H1 (cell line): Measurements from ENCODE around the gene RAI14. TPM values are rescaled to one million over a fixed set of nuclear protein-coding genes. Genes with fewer than 3 reads are reported as not detected.

ENCODE experiments used
- CTCF ChIA-PET: fragments of 300-600 bp; sonication (Branson Sonifier 250); formaldehyde crosslinking; loops from one replicate; lab custom pipeline; 2021; ENCODE audit not compliant: partially characterized antibody; lab: Charles Lee
- POLR2A ChIA-PET: fragments of 300-600 bp; sonication (Branson Sonifier 250); formaldehyde crosslinking; loops from one replicate; lab custom pipeline; 2021; ENCODE audit warnings: inconsistent platforms; ENCODE audit not compliant: partially characterized antibody; lab: Charles Lee
- DNase-seq, 2 experiments: peaks; one replicate each; pipeline versions ENCODE4 v3.0.0 to v3.0.0-alpha.2; 2010 to 2022; ENCODE audit warnings: low spot score in 2 of 2, low read depth in 1 of 2, mixed read lengths in 1 of 2
- FAIRE-seq: peaks from 2 replicates; lab custom pipeline; 2011; peaks lifted over from hg19 to GRCh38; lab: Jason Lieb, UNC
- H2AFZ ChIP-seq: 2 replicates; pipeline ENCODE4 v1.8.1; 2012; ENCODE audit warnings: low read length, inconsistent platforms
- H2AK5ac ChIP-seq: 2 replicates; pipeline ENCODE4 v1.6.1; 2013; ENCODE audit warnings: low read depth, low read length
- H2BK120ac ChIP-seq: replicated peaks from 2 replicates; pipeline ENCODE3; 2013; ENCODE audit warnings: low read depth, low read length, inconsistent platforms
- H2BK12ac ChIP-seq: 2 replicates; pipeline ENCODE4 v1.6.1; 2013; ENCODE audit warnings: low read depth, low read length
- H2BK15ac ChIP-seq: 2 replicates; pipeline ENCODE4 v1.6.1; 2013; ENCODE audit warnings: low read length
- H2BK20ac ChIP-seq: 2 replicates; pipeline ENCODE4 v1.6.1; 2013; ENCODE audit warnings: low read length
- H2BK5ac ChIP-seq: 2 replicates; pipeline ENCODE4 v1.6.1; 2013; ENCODE audit warnings: low read depth, low read length
- H3K14ac ChIP-seq: 2 replicates; pipeline ENCODE4 v1.6.1; 2013; ENCODE audit warnings: inconsistent platforms; ENCODE audit not compliant: insufficient read length
- H3K18ac ChIP-seq: 2 replicates; pipeline ENCODE4 v1.6.1; 2013; ENCODE audit warnings: low read length; ENCODE audit errors: extremely low read depth
- H3K23ac ChIP-seq: 2 replicates; pipeline ENCODE4 v1.6.1; 2013; ENCODE audit warnings: inconsistent platforms; ENCODE audit not compliant: insufficient read length
- H3K23me2 ChIP-seq: 2 replicates; pipeline ENCODE4 v1.6.1; 2013; ENCODE audit warnings: low read depth, low read length
- H3K27ac ChIP-seq: 2 replicates; pipeline ENCODE4 v1.6.1; 2011; ENCODE audit warnings: low read depth, low read length, inconsistent platforms
- H3K27me3 ChIP-seq, 4 experiments: replicated peaks in 1 of 4; 1 replicate in 1 of 4; 2 replicates in 3 of 4; pipeline versions ENCODE4 v1.6.1 to v1.8.1; 2011 to 2013; ENCODE audit warnings: low read length in 3 of 4, mild to moderate bottlenecking in 3 of 4, inconsistent platforms in 2 of 4, mixed read lengths in 2 of 4, moderate library complexity in 1 of 4; ENCODE audit not compliant: control insufficient read depth in 3 of 4, insufficient read depth in 3 of 4; ENCODE audit errors: extremely low read depth in 1 of 4
- H3K36me3 ChIP-seq, 4 experiments: 2 replicates each; pipeline versions ENCODE4 v1.6.1 to v1.8.1; 2011 to 2013; ENCODE audit warnings: mild to moderate bottlenecking in 4 of 4, low read length in 3 of 4, moderate library complexity in 2 of 4, control low read depth in 1 of 4, inconsistent platforms in 1 of 4; ENCODE audit not compliant: insufficient read depth in 4 of 4, control insufficient read depth in 2 of 4
- H3K4ac ChIP-seq: replicated peaks from 2 replicates; pipeline ENCODE3; 2013; ENCODE audit warnings: low read length, low read depth, mixed read lengths, inconsistent platforms; ENCODE audit not compliant: insufficient read length
- H3K4me1 ChIP-seq, 4 experiments: replicated peaks in 1 of 4; 1 replicate in 1 of 4; 2 replicates in 3 of 4; pipeline versions ENCODE4 v1.6.1 to v1.8.1; 2011 to 2013; ENCODE audit warnings: low read length in 3 of 4, inconsistent platforms in 2 of 4, mixed read lengths in 1 of 4; ENCODE audit not compliant: insufficient read depth in 4 of 4, control insufficient read depth in 3 of 4
- H3K4me2 ChIP-seq, 2 experiments: 2 replicates each; pipeline versions ENCODE4 v1.6.1 to v1.8.1; 2011 to 2013; ENCODE audit warnings: low read depth in 2 of 2, low read length in 2 of 2, control low read depth in 1 of 2, inconsistent platforms in 1 of 2, mild to moderate bottlenecking in 1 of 2; ENCODE audit not compliant: insufficient read depth in 1 of 2
- H3K4me3 ChIP-seq, 4 experiments: fragments of 200-600, 300-600 bp in 1 of 4; sonication (generic), shearing (Covaris generic), sonication (Bioruptor Twin) in 1 of 4; 2 replicates each; pipeline versions ENCODE4 v1.5.1 to v1.8.1; 2011 to 2016; ENCODE audit warnings: low read length in 4 of 4, low read depth in 3 of 4, control low read depth in 2 of 4, inconsistent platforms in 2 of 4, mild to moderate bottlenecking in 2 of 4, mixed read lengths in 1 of 4, moderate library complexity in 1 of 4; ENCODE audit not compliant: insufficient read depth in 2 of 4; ENCODE audit errors: extremely low read depth in 1 of 4
- H3K56ac ChIP-seq: replicated peaks from 2 replicates; pipeline ENCODE3; 2013; ENCODE audit warnings: low read depth, mild to moderate bottlenecking, mixed read lengths, low read length, inconsistent platforms; ENCODE audit not compliant: insufficient read length
- H3K79me1 ChIP-seq: 2 replicates; pipeline ENCODE4 v1.6.1; 2013; ENCODE audit warnings: low read depth, low read length, control low read depth
- H3K79me2 ChIP-seq, 2 experiments: 2 replicates each; pipeline versions ENCODE4 v1.6.1 to v1.8.1; 2012 to 2013; ENCODE audit warnings: low read length in 2 of 2, mild to moderate bottlenecking in 2 of 2, inconsistent platforms in 1 of 2; ENCODE audit not compliant: insufficient read depth in 2 of 2, control insufficient read depth in 1 of 2
- H3K9ac ChIP-seq, 4 experiments: replicated peaks in 1 of 4; 1 replicate in 1 of 4; 2 replicates in 3 of 4; pipeline versions ENCODE4 v1.6.1 to v1.8.1; 2011 to 2013; ENCODE audit warnings: low read depth in 3 of 4, low read length in 3 of 4, control low read depth in 2 of 4, mild to moderate bottlenecking in 2 of 4, moderate library complexity in 2 of 4, inconsistent platforms in 1 of 4; ENCODE audit errors: extremely low read depth in 1 of 4
- H3K9me3 ChIP-seq, 2 experiments: 2 replicates each; pipeline versions ENCODE4 v1.6.1 to v1.8.1; 2012 to 2013; ENCODE audit warnings: mild to moderate bottlenecking in 2 of 2, moderate library complexity in 2 of 2, control low read depth in 1 of 2, inconsistent platforms in 1 of 2, low read depth in 1 of 2, low read length in 1 of 2, mixed read lengths in 1 of 2; ENCODE audit not compliant: insufficient read depth in 2 of 2
- H4K20me1 ChIP-seq, 2 experiments: replicated peaks in 1 of 2; 2 replicates each; pipeline versions ENCODE3 to v1.8.1; 2011 to 2013; ENCODE audit warnings: inconsistent platforms in 2 of 2, low read length in 2 of 2, mild to moderate bottlenecking in 1 of 2; ENCODE audit not compliant: insufficient read depth in 2 of 2, control insufficient read depth in 1 of 2
- H4K5ac ChIP-seq: 2 replicates; pipeline ENCODE4 v1.6.1; 2013; ENCODE audit warnings: low read length, low read depth, mixed read lengths, inconsistent platforms; ENCODE audit not compliant: insufficient read length
- H4K8ac ChIP-seq: 2 replicates; pipeline ENCODE4 v1.8.0; 2013; ENCODE audit warnings: mild to moderate bottlenecking, moderate library complexity, low read length, inconsistent platforms; ENCODE audit not compliant: insufficient read depth; ENCODE audit errors: extremely low read depth
- H4K91ac ChIP-seq: replicated peaks from 2 replicates; pipeline ENCODE3; 2013; ENCODE audit warnings: low read length, mixed read lengths, inconsistent platforms; ENCODE audit not compliant: insufficient read length
- CBX5 ChIP-seq: fragments of 300-800, 300-1000 bp; sonication (generic); IDR thresholded peaks from 2 replicates; pipeline ENCODE4 v1.7.1; 2016; ENCODE audit warnings: antibody characterized with exemption, low read length, low read depth
- CBX8 ChIP-seq: fragments of 300-800, 300-1000 bp; sonication (generic); IDR thresholded peaks from 2 replicates; pipeline ENCODE4 v1.7.1; 2016; ENCODE audit warnings: low read depth, low read length, borderline replicate concordance
- CHD2 ChIP-seq: IDR thresholded peaks from 2 replicates; pipeline ENCODE4 v1.6.1; 2012; ENCODE audit warnings: low read length, improper control_type of control experiment
- CTBP2 ChIP-seq: IDR thresholded peaks from 2 replicates; pipeline ENCODE4 v1.7.0; 2011; ENCODE audit warnings: borderline replicate concordance, mild to moderate bottlenecking, moderate library complexity, mixed read lengths, low read length; ENCODE audit not compliant: insufficient read depth, insufficient read length
- GABPA ChIP-seq: IDR thresholded peaks from 2 replicates; pipeline ENCODE4 v1.6.1; 2011; ENCODE audit warnings: mild to moderate bottlenecking, low read length, moderate library complexity, borderline replicate concordance; ENCODE audit not compliant: insufficient read depth
- GTF2F1 ChIP-seq: IDR thresholded peaks from 2 replicates; pipeline ENCODE4 v1.6.1; 2012; ENCODE audit warnings: low read depth, low read length, improper control_type of control experiment, borderline replicate concordance
- PHF8 ChIP-seq: fragments of 200-600 bp; sonication (generic); conservative IDR thresholded peaks from 2 replicates; pipeline ENCODE4 v1.7.1; 2012; ENCODE audit warnings: low read depth, mild to moderate bottlenecking, inconsistent platforms, low read length, moderate library complexity
- RFX5 ChIP-seq: IDR thresholded peaks from 2 replicates; pipeline ENCODE4 v1.6.1; 2011; ENCODE audit warnings: low read depth, low read length, improper control_type of control experiment, borderline replicate concordance
- RXRA ChIP-seq: IDR thresholded peaks from 2 replicates; pipeline ENCODE4 v1.6.1; 2011; ENCODE audit warnings: low read depth, mild to moderate bottlenecking, low read length, moderate library complexity; ENCODE audit not compliant: insufficient read depth
- SAP30 ChIP-seq: fragments of 300-600 bp; sonication (generic); IDR thresholded peaks from 2 replicates; pipeline ENCODE4 v1.7.1; 2012; ENCODE audit warnings: low read length, moderate library complexity, mild to moderate bottlenecking, inconsistent platforms; ENCODE audit not compliant: insufficient read depth, insufficient replicate concordance
- SP2 ChIP-seq: IDR thresholded peaks from 2 replicates; pipeline ENCODE4 v1.6.1; 2012; ENCODE audit warnings: mild to moderate bottlenecking, low read length, inconsistent platforms
- SRF ChIP-seq: IDR thresholded peaks from 2 replicates; pipeline ENCODE4 v1.6.1; 2011; ENCODE audit warnings: mild to moderate bottlenecking, low read depth, low read length, moderate library complexity
- USF2 ChIP-seq: IDR thresholded peaks from 2 replicates; pipeline ENCODE4 v1.6.1; 2011; ENCODE audit warnings: low read length, improper control_type of control experiment
- whole genome bisulfite sequencing, 2 experiments: shearing (Covaris generic) in 1 of 2; methylation state at CpG; one replicate each; pipeline versions ENCODE4 v1.1.6 to v1.1.7; 2013 to 2015; ENCODE audit warnings: low lambda C conversion rate in 2 of 2, mixed read lengths in 2 of 2, inconsistent platforms in 1 of 2, low coverage in 1 of 2, missing lambda C conversion rate in 1 of 2; ENCODE audit not compliant: insufficient replicate concordance in 2 of 2, insufficient coverage in 1 of 2, insufficient read length in 1 of 2; ENCODE audit errors: extremely low coverage in 1 of 2, missing lambda C conversion rate in 1 of 2; 5-methylcytosine and 5-hydroxymethylcytosine counted together
- polyA plus RNA-seq, 7 experiments: library from polyadenylated mRNA; depleted of rRNA in 3 of 7; stranded (reverse) in 5 of 7; unstranded in 2 of 7; fragments of >200 nt in 5 of 7; fragments of 200-250 nt in 2 of 7; gene quantifications; 1 replicate in 5 of 7; 2 replicates in 1 of 7; 4 replicates in 1 of 7; pipeline versions ENCODE4 v1.2.1 to v1.2.3, GENCODE V29; 2011 to 2013; ENCODE audit warnings: missing spikeins in 2 of 7, mixed read lengths in 2 of 7
- total RNA-seq: library from RNA; stranded (reverse); fragmentation: NEBNext Ultra II Directional; extraction: Animal tissue kit (Norgen Biotek cat#: 25700); gene quantifications from 2 replicates; pipeline ENCODE4 v1.2.1, GENCODE V29; 2021

The RAI14 gene
- total and polyA plus RNA-seq, 2 of the 8 experiments (the other 6 are each of a cell fraction or from before 2014, with no cell fraction given), result 48.4 to 210 TPM

DNA sequence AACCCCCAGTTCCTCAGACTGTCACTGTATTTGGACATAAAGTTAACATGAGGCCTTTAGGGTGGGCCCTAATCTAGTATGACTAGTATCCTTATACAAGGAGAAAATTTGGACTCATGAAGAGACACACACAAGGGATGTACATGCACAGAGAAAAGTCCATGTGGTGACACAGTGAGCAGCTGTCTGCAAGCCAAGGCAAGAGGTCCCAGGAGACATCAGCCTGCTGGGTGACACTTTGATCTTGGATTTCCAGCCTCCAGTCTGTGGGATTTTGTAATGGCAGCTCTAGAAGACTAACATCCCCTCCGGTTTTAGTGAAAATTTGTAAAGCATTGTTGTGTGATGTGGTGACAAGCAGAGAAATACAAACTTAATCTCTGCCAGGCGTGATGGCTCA is 66.1 kb downstream of the RAI14 start:
- peaks cover 3 to 95% of the 10 kb centered on the region in 2 experiments for H3K79me2 ChIP-seq
- no peak overlapping the region for H2BK12ac ChIP-seq
- no peak overlapping the region for H3K4ac ChIP-seq
- TF ChIP-seq SRF (no peak), CBX5 (no peak), CBX8 (no peak), SAP30 (no peak), GABPA (no peak), SP2 (no peak), GTF2F1 (no peak), PHF8 (no peak), CHD2 (no peak), CTBP2 (no peak), RXRA (no peak), RFX5 (no peak), USF2 (no peak)
- H4K91ac ChIP-seq, result no peak overlapping the region
- H2BK5ac ChIP-seq, result no peak overlapping the region
- H4K5ac ChIP-seq, result no peak overlapping the region
- peaks cover 13 to 23% (median 15%) of the 10 kb centered on the region in 4 experiments; a peak in 6 of 7 replicates for H3K4me1 ChIP-seq
- no peak overlapping the region for H3K9ac ChIP-seq
- H3K27me3 ChIP-seq, result no peaks in the 10 kb centered on the region
- no peak overlapping the region for H3K23ac ChIP-seq
- H3K9me3 ChIP-seq, result peaks cover 8 to 13% of the 10 kb centered on the region in 2 experiments
- H2BK15ac ChIP-seq, result no peak overlapping the region
- H3K27ac ChIP-seq, result no peak overlapping the region
- DNase-seq, result no peak
- no peaks in the 10 kb centered on the region for H3K23me2 ChIP-seq
- ChIA-PET CTCF (interaction anchor here (1.5 kb wide), 1 partner anchor 58 kb away, joined by 3 read pairs; no protein-coding TSS in a partner anchor), POLR2A (no interaction called here)
- no peak overlapping the region for H4K8ac ChIP-seq
- H2BK20ac ChIP-seq, result no peak overlapping the region
- no peak overlapping the region for H3K4me3 ChIP-seq
- no peak overlapping the region for H3K14ac ChIP-seq
- H2AK5ac ChIP-seq, result no peak overlapping the region
- no peak for FAIRE-seq
- 77% methylated on average over 2 of the region's 2 CpGs; no CpG with 5 or more reads in 1 of the 2 experiments for WGBS, 2 experiments
- peaks cover 0 to 12% (median 4%) of the 10 kb centered on the region in 4 experiments; a peak in 3 of 8 replicates for H3K36me3 ChIP-seq
- H3K79me1 ChIP-seq, result no peaks in the 10 kb centered on the region; the same call in 1 of the 2 replicates
- H3K18ac ChIP-seq, result no peak overlapping the region
- H4K20me1 ChIP-seq, result peaks cover 2 to 3% of the 10 kb centered on the region in 2 experiments
- H3K4me2 ChIP-seq, result no peak overlapping the region
- H2BK120ac ChIP-seq, result no peak overlapping the region
- H2AFZ ChIP-seq, result no peak overlapping the region
- no peak overlapping the region for H3K56ac ChIP-seq
